Bone marrow (tissue), 2 donors: ENCODE measurements around the gene IL24.

ENCODE experiments used
- DNase-seq, 2 donors: peaks; one replicate each; lab custom pipeline; 2025; lab: John Stamatoyannopoulos, UW

The IL24 gene

GRCh38 chr1:206925106-206925736 is 28.0 kb downstream of the IL24 start:
- no peak for DNase-seq

GRCh38 chr1:206926286-206926685 is 29.0 kb downstream of the IL24 start:
- DNase-seq: no peak

GRCh38 chr1:206929524-206929923 is 32.3 kb downstream of the IL24 start:
- no peak for DNase-seq

GRCh38 chr1:206930210-206930798 is 33.1 kb downstream of the IL24 start:
- peak in 1 of 2 donors; percentile 21 for DNase-seq

GRCh38 chr1:206931709-206932108 is 34.5 kb downstream of the IL24 start:
- no peak for DNase-seq

GRCh38 chr1:206932177-206932576 is 34.9 kb downstream of the IL24 start:
- no peak for DNase-seq

GRCh38 chr1:206933333-206933945 is 36.2 kb downstream of the IL24 start:
- DNase-seq: no peak

- DNase-seq: peak; percentile 17 to 67
Measured at GRCh38 chr1:206935491-206936067, 38.3 kb downstream of the IL24 start.

GRCh38 chr1:206937425-206937824 is 40.2 kb downstream of the IL24 start:
- DNase-seq: no peak

GRCh38 chr1:206939131-206939530 is 41.9 kb downstream of the IL24 start:
- DNase-seq: no peak

- no peak for DNase-seq
Measured at GRCh38 chr1:206939841-206940587, 42.8 kb downstream of the IL24 start.

- no peak for DNase-seq
Measured at GRCh38 chr1:206940588-206940936, 43.3 kb downstream of the IL24 start.

- no peak for DNase-seq
Measured at GRCh38 chr1:206941766-206942418, 44.6 kb downstream of the IL24 start.

- no peak for DNase-seq
Measured at GRCh38 chr1:206944703-206945102, 47.5 kb downstream of the IL24 start.

GRCh38 chr1:206945779-206946178 is 48.5 kb downstream of the IL24 start:
- DNase-seq: no peak

GRCh38 chr1:206946261-206946660 is 49.0 kb downstream of the IL24 start, which contains the start of gene PIGR:
PIGR (minus strand) TSS chr1:206946466; CDS start chr1:206940531, 5,935 bp downstream.
- no peak for DNase-seq

GRCh38 chr1:206947255-206947654 is 50.0 kb downstream of the IL24 start:
- DNase-seq: no peak

- DNase-seq: no peak
Measured at GRCh38 chr1:206949208-206949607, 52.0 kb downstream of the IL24 start.

GRCh38 chr1:206949641-206950040 is 52.4 kb downstream of the IL24 start:
- no peak for DNase-seq

- DNase-seq: no peak
Measured at GRCh38 chr1:206951318-206952100, 54.3 kb downstream of the IL24 start.

GRCh38 chr1:206952171-206952570 is 54.9 kb downstream of the IL24 start:
- peak in 1 of 2 donors; percentile 93 for DNase-seq
